NCI-H460 (cell line): ENCODE measurements around the gene PACSIN2. TPM values are rescaled to one million over a fixed set of nuclear protein-coding genes. Genes with fewer than 3 reads are reported as not detected.
"Not testable (repeated sequence)": the region's sequence is repeated elsewhere in the genome, so short reads cannot be mapped to it uniquely, and the experiment has no call there.

Experiments used
- DNase-seq: peaks from one replicate; pipeline ENCODE4 v3.0.0-alpha.2; 2016; ENCODE audit warnings: low read depth; ENCODE audit errors: extremely low read depth
- polyA plus RNA-seq: library from polyadenylated mRNA; depleted of rRNA; stranded (reverse); fragments of >200 nt; gene quantifications from 2 replicates; pipeline ENCODE4 v1.2.3, GENCODE V29; 2014; cell fraction: nucleus; rRNA removed
- total RNA-seq: library from RNA; depleted of rRNA; stranded (reverse); fragments of >200 nt; shearing (Covaris generic); gene quantifications from 2 replicates; pipeline ENCODE4 v1.2.3, GENCODE V29; 2014; rRNA removed

PACSIN2 gene, protein sequence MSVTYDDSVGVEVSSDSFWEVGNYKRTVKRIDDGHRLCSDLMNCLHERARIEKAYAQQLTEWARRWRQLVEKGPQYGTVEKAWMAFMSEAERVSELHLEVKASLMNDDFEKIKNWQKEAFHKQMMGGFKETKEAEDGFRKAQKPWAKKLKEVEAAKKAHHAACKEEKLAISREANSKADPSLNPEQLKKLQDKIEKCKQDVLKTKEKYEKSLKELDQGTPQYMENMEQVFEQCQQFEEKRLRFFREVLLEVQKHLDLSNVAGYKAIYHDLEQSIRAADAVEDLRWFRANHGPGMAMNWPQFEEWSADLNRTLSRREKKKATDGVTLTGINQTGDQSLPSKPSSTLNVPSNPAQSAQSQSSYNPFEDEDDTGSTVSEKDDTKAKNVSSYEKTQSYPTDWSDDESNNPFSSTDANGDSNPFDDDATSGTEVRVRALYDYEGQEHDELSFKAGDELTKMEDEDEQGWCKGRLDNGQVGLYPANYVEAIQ
- 29.9 and 31.5 TPM in 2 replicates for total RNA-seq
- 52.1 and 72.7 TPM in 2 replicates for polyA plus RNA-seq

DNA sequence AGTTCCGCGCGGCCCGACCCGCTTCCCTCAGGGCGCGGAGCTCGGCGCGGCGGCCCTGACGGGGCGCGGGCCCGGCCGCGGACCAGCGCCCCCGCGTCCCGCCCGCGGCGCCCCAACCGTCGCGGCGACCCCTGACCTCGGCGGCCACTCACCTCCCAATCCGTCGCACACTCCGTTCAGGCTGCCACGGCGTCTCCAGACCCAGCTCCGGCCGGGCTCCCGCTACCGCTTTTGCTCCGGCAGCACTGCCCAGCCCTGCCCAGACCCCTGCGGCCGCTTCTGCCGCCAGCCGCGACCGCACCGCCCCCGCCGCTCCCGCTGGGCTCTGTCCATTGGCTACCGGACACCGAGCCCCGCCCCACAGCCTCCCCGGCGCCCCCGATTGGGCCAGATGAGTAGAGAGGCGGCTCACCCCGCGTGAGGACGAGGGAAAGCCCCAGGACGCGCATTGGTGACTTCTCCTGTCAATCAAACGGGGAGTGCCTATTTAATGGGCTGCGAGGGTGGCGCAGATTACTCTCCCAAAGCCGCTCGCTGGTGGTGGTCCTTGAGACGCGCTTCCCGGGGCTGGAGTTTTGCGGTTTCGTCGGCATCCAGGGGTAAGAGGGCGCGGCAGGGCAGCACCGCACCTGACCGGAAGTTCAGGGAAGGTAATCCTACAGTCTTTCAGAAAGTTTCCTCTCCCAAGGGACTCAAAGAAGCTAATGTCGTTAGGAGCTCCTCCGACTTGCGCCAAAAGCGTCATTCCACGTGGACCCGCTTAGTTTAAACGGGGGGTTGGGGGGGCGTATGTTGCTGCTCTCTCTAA lies at the start of gene PACSIN2:
Gene PACSIN2 (minus strand): TSS at position 281 of the 808 bp plus-strand sequence. CDS start 103,069 bp downstream, outside the sequence.
- peak; percentile 95 for DNase-seq

DNA sequence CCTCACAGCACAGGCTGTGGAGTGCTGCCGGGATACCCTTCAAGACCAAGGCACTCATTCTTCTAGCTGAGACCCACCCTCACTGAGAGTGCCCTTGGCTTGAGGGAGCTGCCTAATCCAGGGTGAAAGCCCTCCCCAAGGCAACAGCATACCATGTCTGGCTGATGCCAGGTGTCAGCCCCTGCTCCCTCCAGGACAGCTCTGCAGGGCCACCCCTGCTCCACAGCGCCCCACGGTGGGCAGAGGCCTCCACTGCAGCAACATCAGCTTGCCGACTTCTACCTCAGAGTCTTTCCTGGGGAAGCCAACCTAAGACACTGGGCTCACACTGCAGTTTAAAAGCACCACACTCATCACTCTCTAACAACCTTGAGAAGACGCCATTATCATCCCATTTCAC lies 45.2 kb upstream of the PACSIN2 start:
- DNase-seq: no peak

DNA sequence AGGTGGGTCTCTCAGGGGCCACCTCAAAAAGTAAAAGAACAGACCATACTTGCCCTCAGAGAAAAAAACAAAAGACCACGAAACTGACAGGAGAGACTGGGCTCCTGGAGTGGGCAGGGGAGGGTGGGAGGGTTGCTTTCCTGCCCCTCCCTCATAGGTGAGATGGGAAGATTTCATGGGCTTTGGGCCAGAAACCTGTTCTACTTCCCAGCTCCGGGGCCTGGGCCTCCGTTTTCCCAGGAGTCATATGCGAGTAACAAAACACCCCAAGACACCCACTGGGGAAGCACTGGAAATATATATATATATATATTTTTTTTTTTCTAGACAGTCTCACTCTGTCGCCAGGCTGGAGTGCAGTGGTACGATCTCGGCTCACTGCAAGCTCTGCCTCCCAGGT lies 42.7 kb upstream of the PACSIN2 start:
- no peak for DNase-seq

DNA sequence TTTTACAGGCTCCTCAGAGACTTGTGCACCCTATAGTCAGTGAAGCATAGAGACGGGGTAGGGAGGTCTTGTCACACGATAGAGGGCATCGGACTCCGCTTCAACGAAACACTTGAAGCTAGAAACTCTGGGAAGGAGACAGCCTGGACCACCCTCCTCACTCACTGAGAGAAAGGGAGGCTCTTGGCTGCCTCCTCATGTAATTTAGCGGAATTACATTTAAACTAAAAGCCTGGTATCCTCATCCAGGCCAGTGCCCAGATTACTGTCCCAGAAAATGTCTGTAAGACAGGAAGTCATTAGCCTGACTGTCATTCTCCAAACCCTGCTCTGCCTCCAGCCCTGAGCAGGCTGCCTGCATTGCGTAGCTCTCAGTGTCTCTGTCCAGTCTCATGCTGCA lies 38.2 kb upstream of the PACSIN2 start:
- DNase-seq: no peak

DNA sequence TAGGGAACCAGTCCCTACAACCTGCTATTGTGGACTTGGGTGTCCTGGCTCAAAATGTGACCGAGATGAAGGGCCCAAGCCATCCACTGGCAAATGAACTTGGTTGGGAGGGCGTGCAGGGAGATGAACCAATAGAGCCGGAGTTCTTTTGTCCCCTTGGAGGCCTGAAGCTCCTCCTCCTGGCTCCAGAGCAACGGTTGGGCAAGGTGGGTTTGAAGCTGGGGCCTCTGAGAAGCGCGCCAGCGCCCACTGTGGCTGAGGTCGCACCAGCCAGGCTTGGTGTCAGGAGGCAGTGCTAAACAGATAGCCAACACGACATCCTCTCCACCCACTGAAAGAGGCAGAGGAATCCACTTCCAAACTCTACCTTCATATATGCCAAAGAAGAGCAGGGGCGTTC lies 36.0 kb upstream of the PACSIN2 start:
- no peak for DNase-seq

DNA sequence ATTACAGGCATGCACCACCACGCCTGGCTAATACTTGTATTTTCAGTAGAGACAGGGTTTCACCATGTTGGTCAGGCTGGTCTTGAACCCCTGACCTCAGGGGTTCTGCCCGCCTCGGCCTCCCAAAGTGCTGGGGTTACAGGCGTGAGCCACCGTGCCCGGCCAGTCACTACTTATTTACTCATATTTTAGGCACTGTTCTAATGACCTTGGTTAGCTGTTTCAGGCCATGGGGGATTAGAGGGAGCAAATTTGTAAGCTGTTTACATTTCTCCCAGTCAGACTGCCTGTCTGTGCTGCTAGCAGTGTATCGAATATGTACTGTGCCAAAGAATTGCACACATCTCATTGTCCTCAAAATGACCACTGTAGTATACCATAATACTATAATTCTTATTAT lies 32.7 kb upstream of the PACSIN2 start:
- no peak for DNase-seq

DNA sequence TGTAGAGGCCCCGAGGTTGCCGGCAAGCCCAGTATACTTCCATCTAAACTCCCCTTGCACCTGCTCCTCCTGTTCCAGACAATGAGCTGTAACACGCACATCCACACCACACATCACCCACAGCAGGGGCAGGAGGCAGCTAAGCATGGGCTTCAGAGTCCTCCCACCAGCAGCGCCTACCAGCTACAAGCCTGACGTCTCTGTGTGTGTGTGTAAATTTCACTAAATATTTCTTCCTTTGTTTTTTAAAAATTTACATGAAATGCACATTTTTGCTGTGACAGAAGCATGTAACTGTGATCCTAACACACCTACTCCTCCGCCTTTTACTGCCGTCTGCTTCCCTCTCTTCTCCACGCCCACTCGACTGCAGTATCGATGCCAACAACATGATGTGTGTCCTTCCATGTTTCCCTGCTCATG lies 29.4 kb upstream of the PACSIN2 start:
- no peak for DNase-seq

DNA sequence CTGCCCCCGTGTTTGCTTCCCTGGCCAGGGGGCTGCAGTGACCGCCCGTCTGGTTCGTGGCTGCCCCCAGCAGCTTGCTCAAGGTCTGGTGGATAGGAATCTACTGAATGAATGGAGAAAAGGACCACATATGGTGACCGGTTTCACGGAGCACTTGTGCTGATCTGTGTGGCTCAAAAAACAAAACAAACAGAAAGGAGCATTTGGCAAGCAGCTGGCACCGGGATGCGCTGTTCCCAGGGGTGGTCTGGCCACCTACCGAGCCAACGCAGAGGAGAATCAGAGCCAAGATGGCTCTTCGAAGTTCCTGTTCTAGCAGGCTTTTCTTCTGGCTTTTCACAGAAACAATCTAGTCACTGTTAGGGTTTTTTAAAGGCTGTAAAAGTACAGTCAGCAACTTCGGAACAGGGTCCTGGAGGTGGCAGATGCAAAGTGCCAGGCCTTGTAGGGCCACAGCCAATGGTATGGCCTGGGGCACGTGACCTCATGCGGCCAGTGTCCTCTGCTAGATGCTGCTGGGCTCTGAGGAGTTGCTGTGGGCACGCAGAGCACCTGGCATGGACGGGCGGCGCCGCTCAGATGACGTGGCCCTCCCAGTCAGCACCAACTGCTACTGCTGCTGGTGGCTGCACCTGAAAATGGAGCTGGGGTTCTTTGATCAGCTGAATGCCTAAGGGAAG lies 27.3 kb upstream of the PACSIN2 start:
- DNase-seq: no peak

DNA sequence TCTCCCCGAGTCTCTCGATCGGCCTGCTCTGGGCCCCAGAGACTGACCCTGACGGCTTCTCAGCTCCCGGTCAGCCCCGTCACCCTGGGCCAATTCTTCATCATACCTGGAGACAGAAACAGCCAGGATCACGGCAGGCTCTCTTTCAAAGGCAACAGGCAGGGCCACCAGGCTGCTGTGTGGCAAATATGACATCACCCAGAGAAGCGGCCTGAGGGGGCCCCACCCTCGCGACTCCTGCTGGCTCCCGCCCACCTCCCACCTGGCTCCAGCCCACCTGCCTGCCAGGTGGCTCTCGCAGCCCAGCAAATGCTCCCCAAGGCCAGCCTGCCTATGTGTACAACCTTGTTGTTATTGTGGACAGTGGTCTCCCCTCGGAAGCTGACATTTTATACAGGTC lies 24.9 kb upstream of the PACSIN2 start:
- DNase-seq: no peak

DNA sequence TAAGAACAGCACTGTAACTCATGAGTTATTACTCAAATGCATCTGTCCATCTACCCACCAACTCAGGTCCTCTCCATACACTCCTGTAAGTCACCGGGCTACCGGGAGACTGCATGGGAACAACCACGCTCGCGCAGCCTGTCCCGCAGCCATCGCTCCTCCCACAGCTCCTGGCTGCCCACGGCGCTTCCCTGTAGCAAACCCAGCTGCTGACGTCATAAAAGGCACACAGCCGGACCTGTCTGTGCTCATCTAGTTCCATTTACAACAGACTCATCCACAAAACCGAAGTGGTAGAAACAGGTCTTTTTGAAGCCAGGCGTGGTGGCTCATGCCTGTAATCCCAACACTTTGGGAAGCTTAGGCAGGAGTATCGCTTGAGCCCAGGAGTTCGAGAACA lies 23.4 kb upstream of the PACSIN2 start:
- no peak for DNase-seq

DNA sequence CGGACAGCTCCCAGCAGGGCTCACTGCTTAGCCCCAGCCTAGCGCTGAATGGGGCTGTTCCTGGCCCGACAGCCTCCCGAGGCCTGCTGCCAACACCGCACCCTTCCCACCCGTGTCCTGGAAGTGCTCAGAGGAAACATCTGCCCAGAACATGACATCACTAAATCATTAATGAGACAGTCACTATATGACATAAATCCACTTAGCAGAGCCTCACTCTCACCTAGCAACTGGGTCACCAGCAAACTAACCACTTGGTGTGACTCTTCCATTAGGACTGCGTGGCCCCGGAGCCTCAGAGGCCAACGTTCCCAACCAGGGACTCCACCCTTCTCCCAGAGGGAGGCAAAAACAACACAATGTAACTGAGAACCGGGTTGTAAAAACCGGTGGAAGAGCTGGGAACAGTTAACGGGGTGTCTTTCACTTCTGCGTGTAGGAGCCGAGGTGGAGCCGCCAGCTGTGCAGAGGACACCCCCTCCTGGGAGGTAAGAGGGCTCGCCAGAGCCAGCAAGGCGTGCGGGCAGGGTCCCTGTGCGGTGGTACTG lies 21.4 kb upstream of the PACSIN2 start:
- DNase-seq: no peak

DNA sequence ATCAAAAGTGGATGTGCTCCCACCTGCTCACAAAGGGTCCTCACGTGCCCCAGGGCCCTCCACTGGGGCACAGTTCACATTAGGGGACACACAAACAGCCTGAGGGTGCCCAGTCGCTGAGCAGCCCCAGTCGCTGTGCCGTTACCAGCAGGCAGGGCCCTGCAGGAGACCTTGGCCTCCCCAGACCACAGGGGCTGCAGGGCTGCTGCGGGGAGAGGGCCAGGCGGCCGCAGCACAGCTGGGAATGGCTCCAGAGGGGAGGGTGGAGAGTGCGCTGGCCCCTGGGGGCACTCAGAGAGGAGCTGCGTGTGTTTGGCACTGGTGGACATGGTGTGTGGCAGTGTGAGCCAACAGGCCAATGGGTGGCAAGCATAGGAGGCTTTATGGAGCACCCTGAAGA lies 20.3 kb upstream of the PACSIN2 start:
- DNase-seq: no peak

DNA sequence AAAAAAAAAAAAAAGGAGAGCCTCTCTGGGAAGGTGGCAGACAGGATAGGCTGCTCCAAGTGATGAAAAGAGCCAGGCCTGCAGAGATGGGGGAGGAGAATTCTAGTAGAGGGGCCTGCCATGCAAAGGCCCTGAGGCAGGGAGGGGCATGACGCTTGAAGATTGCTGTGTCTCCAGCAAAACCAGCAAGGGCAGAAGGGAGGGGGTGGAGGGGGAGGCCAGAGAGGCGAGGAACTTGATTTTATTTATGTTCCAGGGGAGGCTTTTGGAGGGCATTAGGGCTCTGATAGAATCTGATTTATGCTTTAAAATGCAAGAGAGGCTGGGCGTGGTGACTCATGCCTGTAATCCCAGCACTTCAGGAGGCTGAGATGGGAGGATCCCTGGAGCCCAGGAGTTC lies 16.7 kb upstream of the PACSIN2 start:
- no peak for DNase-seq

DNA sequence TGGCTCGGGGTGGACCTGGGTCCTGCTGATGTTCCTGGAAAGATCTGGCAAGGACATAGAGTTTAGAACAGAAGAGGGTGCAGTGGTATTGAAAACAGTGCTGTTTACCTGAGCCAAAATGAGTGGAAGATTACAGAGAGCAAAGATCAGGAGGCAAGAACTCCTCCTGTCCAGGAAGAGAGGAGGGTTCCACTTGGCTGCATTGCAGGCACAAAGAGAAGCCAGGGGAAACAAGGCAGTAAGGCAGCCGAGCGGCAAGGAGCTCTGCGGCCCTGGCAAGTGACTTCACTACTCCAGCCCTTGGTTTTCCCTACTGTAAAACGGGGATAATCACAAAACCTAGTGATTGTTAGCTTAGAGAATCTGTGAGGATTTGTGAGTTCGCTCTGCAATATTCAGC lies 3.7 kb upstream of the PACSIN2 start:
- DNase-seq: no peak

DNA sequence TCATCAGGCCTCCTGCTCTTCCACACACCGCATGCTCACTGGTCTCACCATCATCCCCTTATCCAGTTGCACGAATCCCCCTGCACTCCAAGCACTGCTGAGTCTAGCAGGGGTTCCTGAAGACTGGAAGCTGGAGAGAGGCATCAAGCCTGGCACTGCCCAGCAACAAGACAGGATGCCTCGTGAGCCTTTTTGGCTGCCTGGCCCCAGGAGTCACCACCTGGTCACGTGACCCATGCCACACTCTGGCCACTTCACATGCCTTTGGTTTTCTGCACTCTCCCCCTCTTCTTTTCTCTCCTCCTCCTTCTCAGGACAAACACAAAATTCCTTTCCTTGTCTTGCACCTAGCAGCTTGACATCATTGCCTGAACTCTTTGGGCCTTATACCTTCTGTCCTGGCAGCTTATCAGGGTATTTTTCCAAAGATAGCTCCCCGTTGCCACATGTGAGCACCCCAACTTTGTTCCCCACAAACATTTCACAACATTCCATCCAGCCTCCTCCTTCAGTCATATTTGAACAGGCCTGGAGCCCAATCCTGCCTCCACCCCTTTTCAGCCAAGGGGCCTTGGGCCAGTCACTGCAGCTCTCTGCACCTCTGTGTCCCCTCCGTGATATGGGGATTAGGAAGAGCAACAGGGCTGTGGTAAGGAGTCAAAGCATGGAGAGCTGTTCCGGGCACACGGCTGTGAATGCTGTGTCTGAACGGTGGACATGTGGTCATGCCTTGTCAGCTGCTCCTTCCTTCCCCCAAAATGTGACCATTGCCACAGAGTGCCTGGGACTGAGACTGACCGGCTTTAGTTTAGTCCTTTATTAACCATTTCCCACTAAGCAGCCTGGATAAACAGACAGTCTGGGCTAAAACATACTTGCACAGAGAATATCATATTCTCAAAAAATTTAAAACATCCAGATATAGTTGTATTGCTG lies 2.8 kb upstream of the PACSIN2 start:
- DNase-seq: no peak

DNA sequence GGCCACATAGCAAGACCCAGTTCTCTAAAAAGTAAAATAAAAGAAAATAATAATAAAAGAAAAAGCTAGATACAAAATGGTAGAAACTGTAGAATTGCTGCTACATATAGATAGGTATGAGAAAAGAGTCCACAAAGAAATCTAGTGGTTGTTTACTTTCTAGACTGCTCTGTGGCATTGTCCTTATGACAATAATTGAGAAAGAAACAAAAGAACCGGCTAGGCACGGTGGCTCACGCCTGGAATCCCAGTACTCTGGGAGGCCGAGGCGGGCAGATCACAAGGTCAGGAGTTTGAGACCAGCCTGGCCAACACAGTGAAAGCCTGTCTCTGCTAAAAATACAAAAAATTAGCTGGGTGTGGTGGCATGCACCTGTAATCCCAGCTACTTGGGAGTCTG lies 1.2 kb upstream of the PACSIN2 start:
- DNase-seq: not testable (repeated sequence)

DNA sequence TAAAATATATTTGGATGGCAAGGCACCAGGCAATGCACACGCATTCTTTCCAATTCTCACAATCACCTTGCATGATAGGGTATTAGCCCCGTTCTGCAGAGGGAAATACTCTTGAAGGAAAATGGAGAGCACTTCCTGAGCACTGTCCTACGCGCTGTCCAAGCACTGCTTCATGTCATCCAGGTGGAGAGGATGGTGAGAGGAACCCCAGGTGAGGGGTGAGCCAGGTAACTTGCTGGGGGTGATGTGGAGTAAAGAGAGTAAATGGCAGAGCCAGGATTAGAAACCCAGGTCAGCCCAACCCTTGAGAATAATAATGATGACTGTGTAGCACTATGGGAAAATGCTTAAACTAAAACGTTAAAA lies 711 bp upstream of the PACSIN2 start:
- no peak for DNase-seq

DNA sequence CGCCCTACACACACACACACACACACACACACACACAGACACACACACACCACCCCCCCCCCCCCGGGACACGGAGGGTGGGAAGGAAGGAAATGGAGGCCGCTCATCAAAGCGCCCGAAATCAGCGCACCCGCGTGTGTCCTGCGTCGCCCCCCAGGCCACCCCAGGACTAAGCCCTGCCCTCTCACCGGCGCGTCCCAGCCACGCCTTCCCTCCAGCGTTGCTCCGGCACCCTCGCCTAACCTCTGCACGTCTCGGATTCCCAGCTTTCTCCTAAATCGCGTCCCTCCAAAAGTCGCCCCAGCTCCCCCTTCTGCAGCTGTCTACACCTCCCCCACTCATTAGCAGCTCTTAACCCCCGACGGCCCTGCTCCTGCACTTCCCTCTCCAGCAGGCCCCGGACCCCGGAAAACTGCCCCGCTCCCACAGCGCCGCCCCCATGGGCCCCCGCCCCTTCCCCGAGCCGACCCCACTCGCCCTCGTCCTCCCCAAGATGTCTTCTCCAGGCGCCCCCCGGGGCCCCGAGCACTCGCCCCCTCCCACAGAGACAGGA lies 557 bp downstream of the PACSIN2 start:
- DNase-seq: no peak
